DOHH2 (cell line): ENCODE results near the gene TMEM109.

Source experiments
- H3F3A ChIP-seq: fragments of 200-600 bp; sonication (generic), shearing (Covaris generic); 2 replicates; pipeline ENCODE4 v1.6.0; 2016; ENCODE audit warnings: antibody characterized with exemption, mild to moderate bottlenecking; ENCODE audit not compliant: control insufficient read depth, insufficient read depth
- H3K27ac ChIP-seq: fragments of 200-600 bp; sonication (generic); 2 replicates; pipeline ENCODE4 v1.5.1; 2014; ENCODE audit warnings: low read depth, mild to moderate bottlenecking, low read length, moderate library complexity
- H3K27me3 ChIP-seq: fragments of 200-600 bp; sonication (generic); 2 replicates; pipeline ENCODE4 v1.6.1; 2014; ENCODE audit warnings: mild to moderate bottlenecking, low read length, mixed read lengths; ENCODE audit not compliant: control insufficient read depth
- H3K36me3 ChIP-seq: fragments of 200-600 bp; sonication (generic); 2 replicates; pipeline ENCODE4 v1.6.1; 2014; ENCODE audit warnings: mild to moderate bottlenecking, low read length, moderate library complexity, mixed read lengths; ENCODE audit not compliant: control insufficient read depth
- H3K4me1 ChIP-seq: fragments of 200-600 bp; sonication (generic); 2 replicates; pipeline ENCODE4 v1.6.1; 2014; ENCODE audit warnings: mild to moderate bottlenecking, low read length, mixed read lengths; ENCODE audit not compliant: control insufficient read depth
- H3K4me2 ChIP-seq: fragments of 200-600 bp; sonication (generic); 2 replicates; pipeline ENCODE4 v1.6.0; 2014; ENCODE audit warnings: mild to moderate bottlenecking, low read length, moderate library complexity
- H3K4me3 ChIP-seq: fragments of 200-600 bp; sonication (generic); 2 replicates; pipeline ENCODE4 v1.5.1; 2014; ENCODE audit warnings: mild to moderate bottlenecking, low read length, mixed read lengths
- H3K79me2 ChIP-seq: fragments of 200-600 bp; sonication (generic); 2 replicates; pipeline ENCODE4 v1.6.1; 2014; ENCODE audit warnings: mild to moderate bottlenecking, low read length, mixed read lengths; ENCODE audit not compliant: control insufficient read depth
- H3K9me2 ChIP-seq: fragments of 200-600 bp; sonication (generic); replicated peaks from 2 replicates; pipeline ENCODE4 v1.6.1; 2014; ENCODE audit warnings: mild to moderate bottlenecking, low read length, mixed read lengths; ENCODE audit not compliant: control insufficient read depth
- H3K9me3 ChIP-seq: fragments of 200-600 bp; sonication (generic); 2 replicates; pipeline ENCODE4 v1.6.1; 2014; ENCODE audit warnings: antibody characterized with exemption, low read length, mixed read lengths; ENCODE audit not compliant: control insufficient read depth, insufficient read depth
- H4K20me1 ChIP-seq: fragments of 200-600 bp; sonication (generic); 2 replicates; pipeline ENCODE4 v1.6.0; 2014; ENCODE audit warnings: low read depth, mild to moderate bottlenecking, antibody characterized with exemption, low read length, moderate library complexity; ENCODE audit not compliant: control insufficient read depth, insufficient read depth
- CTCF ChIP-seq: fragments of 200-600 bp; sonication (generic); IDR thresholded peaks from one replicate; pipeline ENCODE4 v1.5.1; 2014; ENCODE audit warnings: antibody characterized with exemption, mild to moderate bottlenecking, low read depth, low read length; ENCODE audit not compliant: poor library complexity, severe bottlenecking
- EZH2phosphoT487 ChIP-seq: fragments of 200-600 bp; sonication (generic); IDR thresholded peaks from 2 replicates; pipeline ENCODE4 v1.6.1; 2017; ENCODE audit warnings: borderline replicate concordance, mild to moderate bottlenecking, antibody characterized with exemption, low read length, moderate library complexity, mixed read lengths

TMEM109 gene

DNA sequence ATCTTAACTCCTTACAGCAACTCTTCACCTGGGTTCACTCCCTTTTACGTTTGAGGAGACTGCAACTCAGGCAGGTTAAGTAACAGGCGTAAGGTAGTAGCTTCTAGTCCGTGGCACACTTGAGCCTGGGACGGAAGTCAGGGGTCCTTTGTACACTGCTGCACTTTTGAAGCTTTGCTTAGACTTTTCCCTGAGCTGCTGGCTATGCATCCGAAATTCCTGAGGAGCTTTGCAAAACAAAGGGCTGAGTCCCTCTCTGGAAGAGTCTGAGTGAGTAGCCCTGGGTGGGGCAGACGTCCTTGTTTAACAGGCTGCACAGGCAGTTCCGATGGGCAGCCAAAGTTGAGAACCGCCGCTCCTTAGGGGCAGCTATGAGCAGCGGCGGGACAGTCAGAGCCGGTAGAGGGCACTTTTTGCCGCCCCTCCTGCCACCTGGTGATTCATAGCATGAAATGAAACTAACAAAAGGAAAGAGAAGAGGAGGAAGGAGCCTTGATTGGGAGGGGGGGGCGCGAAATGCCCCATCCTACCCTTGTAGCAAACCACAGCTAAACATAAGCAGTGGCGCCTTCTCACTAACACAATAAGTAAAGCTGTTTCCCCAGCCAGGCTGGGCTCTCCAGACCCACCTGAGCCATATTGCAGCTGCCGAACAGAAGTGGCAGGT is 1.4 kb downstream of the TMEM109 start:
- TF ChIP-seq CTCF (peak; percentile 85), EZH2phosphoT487 (no peak)
- Histone ChIP-seq H3K79me2 (peaks cover 59% of the 10 kb centered on the region), H3K9me2 (no peaks in the 10 kb centered on the region), H3K4me3 (peak overlapping the region; percentile 88), H3K36me3 (peaks cover 48% of the 10 kb centered on the region), H3K9me3 (0 out of 2 replicates have a peak, but pooled peaks cover 4% of the 10 kb centered on the region), H3F3A (peaks cover 9% of the 10 kb centered on the region), H4K20me1 (no peaks in the 10 kb centered on the region; the same call in 1 of the 2 replicates), H3K4me1 (peaks cover 75% of the 10 kb centered on the region), H3K27ac (peak overlapping the region; percentile 75), H3K27me3 (no peaks in the 10 kb centered on the region), H3K4me2 (peak overlapping the region; percentile 88)

DNA sequence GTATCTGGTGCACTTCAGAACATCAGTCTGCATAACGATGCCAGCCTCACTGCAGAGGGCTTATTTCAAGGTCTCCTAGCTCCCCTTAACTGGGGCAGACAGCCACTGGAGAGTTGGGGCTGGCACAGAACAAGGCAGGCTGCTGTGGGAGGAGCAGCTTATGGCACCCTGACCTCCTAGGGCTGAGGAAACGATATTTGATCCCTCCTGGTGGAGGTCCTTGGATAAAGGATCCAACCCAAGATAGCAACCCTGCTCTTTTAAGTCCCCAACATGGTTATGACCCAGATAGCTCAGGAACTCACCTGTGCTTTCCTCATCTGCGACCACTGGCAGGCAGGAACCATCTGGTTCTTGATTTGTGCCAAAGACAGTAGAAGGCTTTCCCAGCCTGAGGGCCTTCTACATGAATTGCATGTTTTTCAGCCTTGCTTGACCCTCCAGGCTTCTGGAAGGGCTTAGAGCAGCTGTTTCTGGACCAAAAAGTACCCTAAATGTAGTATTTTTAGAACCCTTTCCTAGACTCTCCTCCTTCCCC is 2.8 kb downstream of the TMEM109 start:
- Histone ChIP-seq H3K4me2 (peak overlapping the region; percentile 88), H3K36me3 (peaks cover 57% of the 10 kb centered on the region), H4K20me1 (no peaks in the 10 kb centered on the region; the same call in 1 of the 2 replicates), H3F3A (peaks cover 5% of the 10 kb centered on the region), H3K27me3 (no peaks in the 10 kb centered on the region), H3K79me2 (peaks cover 59% of the 10 kb centered on the region), H3K9me3 (no peaks in the 10 kb centered on the region), H3K4me1 (peaks cover 61% of the 10 kb centered on the region), H3K9me2 (no peaks in the 10 kb centered on the region), H3K4me3 (peak overlapping the region; percentile 9), H3K27ac (no peak overlapping the region)
- TF ChIP-seq CTCF: no peak
- no peak for TF ChIP-seq EZH2phosphoT487

DNA sequence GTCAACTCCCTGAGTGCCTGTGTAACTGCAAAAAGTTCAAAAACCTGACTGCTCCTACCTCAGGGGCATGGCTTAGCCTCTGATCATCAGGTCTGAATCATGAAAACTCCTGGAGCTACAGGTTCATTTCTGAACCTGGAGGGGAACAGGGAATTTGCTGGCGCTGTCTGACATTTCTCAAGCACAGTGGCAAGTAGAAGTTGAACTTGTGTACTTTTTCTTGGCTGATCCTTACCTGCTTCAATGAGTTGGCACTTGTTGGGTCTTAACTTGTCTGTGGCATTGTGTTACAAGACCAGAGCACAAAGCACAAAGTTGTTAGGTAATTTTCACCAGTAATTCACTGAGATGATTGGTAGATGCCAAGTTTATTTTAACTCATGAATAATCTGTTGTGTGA is 3.3 kb downstream of the TMEM109 start:
- H3K27ac ChIP-seq: no peak overlapping the region
- H3K79me2 ChIP-seq: peaks cover 59% of the 10 kb centered on the region
- H3K9me3 ChIP-seq: no peaks in the 10 kb centered on the region
- H3K4me2 ChIP-seq: peak overlapping the region; percentile 88
- H4K20me1 ChIP-seq: no peaks in the 10 kb centered on the region; the same call in 1 of the 2 replicates
- no peak for TF ChIP-seq CTCF
- no peak for TF ChIP-seq EZH2phosphoT487
- H3K9me2 ChIP-seq: no peaks in the 10 kb centered on the region
- no peaks in the 10 kb centered on the region for H3K27me3 ChIP-seq
- peaks cover 56% of the 10 kb centered on the region for H3K4me1 ChIP-seq
- H3K36me3 ChIP-seq: peaks cover 62% of the 10 kb centered on the region
- no peak overlapping the region for H3K4me3 ChIP-seq
- peaks cover under 1% of the 10 kb centered on the region; the same call in 1 of the 2 replicates for H3F3A ChIP-seq
